HL-60/S4 treated with phorbol 12-myristate 13-acetate at 8.2 ng/mL for 4 days and 3 days (cell line): ENCODE measurements around the gene PLEKHA3.
"Not testable (repeated sequence)": the region's sequence is repeated elsewhere in the genome, so short reads cannot be mapped to it uniquely, and the experiment has no call there.

ENCODE experiments used
- in situ Hi-C: fragments of 300-500 bp; cut with MboI; formaldehyde crosslinking; loops from 2 replicates; pipeline ENCODE4 v1.15.0; 2022; ENCODE audit warnings: low sequenced_read_pairs

The PLEKHA3 gene

GRCh38 chr2:178480227-178481181 is at the start of gene PLEKHA3:
PLEKHA3 (plus strand) TSS chr2:178480457; CDS start chr2:178480870, 413 bp downstream.
- in situ Hi-C loops = no loop called here

- in situ Hi-C loops = no loop called here
Measured at GRCh38 chr2:178436662-178437061, 43.6 kb upstream of the PLEKHA3 start.

GRCh38 chr2:178441426-178441825 is 38.8 kb upstream of the PLEKHA3 start:
- in situ Hi-C loops = no loop called here

- in situ Hi-C loops = no loop called here
Measured at GRCh38 chr2:178448968-178449661, 31.1 kb upstream of the PLEKHA3 start.

GRCh38 chr2:178449700-178450523 is 30.3 kb upstream of the PLEKHA3 start:
- in situ Hi-C loops = no loop called here

DNA sequence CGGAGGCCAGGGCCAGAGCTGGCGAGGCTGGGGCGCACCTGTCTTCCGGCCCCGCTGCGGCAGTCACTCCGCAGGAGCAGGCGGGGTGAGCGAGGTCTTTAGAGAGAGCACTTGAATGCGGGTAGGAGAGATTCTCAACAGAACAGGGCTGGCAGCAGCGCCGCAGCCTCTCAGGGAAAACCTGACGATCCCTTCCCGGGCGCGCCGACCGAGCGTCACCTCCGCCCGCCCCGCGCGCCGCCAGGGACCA is 29.8 kb upstream of the PLEKHA3 start:
- in situ Hi-C loops = no loop called here

- in situ Hi-C loops = no loop called here
Measured at GRCh38 chr2:178450774-178451525, 29.3 kb upstream of the PLEKHA3 start, which contains the start of the genes PJVK and PRKRA. PJVK (plus strand) TSS chr2:178451378; CDS start chr2:178453410, 2,032 bp downstream. PRKRA (minus strand) TSS chr2:178451175; CDS start chr2:178451030, 145 bp downstream.

- in situ Hi-C loops = no loop called here
Measured at GRCh38 chr2:178452334-178452733, 27.9 kb upstream of the PLEKHA3 start.

DNA sequence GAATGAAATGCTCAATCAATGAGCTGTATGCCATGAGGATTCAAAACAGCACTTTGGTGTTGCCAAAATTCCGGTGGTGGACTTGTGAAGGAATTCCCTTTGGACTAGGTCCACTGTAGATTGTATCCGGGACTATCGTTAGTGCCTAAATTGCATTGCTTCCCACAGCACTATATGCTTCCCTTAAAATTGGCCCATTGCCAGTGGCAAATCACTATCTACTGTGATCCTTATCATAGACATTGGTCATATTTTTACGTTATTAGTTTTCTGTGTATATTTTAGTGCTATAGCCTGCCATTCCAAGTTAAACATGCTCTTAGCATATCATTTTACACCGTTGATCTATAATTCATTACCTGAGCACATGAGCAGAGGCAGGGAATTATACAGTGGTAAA is 27.4 kb upstream of the PLEKHA3 start:
- in situ Hi-C loops = no loop called here

GRCh38 chr2:178455947-178456346 is 24.3 kb upstream of the PLEKHA3 start:
- in situ Hi-C loops = no loop called here

DNA sequence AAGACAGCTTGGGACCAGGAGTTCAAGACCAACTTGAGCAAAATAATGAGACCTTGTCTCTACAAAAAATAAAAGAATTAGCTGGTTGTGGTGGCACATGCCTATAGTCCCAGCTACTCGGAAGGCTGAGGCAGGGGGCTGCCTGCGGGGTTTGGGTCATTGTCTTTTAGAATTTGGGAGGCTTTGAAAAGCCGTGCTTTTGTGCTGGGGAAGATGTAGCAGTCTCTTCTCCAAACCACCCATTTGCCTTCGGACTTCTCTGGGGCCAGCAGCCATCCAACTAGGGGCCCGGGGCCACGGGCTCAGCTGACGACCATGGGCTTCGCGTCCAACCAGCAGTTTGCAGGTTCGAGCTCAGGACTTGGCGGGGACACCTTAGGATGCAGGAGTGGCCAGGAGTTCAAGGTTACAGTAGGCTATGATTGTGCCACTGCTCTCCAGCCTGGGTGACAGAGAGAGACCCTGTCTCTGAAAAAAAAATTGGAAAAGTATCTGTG is 22.8 kb upstream of the PLEKHA3 start:
- in situ Hi-C loops = no loop called here

- in situ Hi-C loops = no loop called here
Measured at GRCh38 chr2:178469219-178469849, 10.9 kb upstream of the PLEKHA3 start.

- in situ Hi-C loops = not testable (repeated sequence)
Measured at GRCh38 chr2:178471313-178471712, 8.9 kb upstream of the PLEKHA3 start.

DNA sequence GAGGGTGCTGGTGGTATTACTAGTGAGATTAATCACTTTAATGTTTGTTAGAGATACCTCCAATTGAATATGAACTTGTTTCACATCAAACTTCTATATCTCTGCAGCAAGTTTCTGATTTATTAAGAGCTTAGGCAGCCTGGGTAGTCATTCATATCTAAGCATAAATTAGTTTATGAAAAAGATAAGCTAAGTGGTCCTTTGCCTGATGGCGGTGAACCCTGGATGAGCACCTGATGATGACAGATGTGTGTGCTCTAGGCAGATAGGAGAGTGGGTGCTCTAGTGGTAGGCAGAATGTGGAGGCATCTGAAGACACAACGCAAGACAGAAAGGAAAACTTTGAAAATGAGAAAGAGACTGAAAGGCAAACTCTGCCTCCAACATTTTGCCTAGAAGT is 6.9 kb upstream of the PLEKHA3 start:
- in situ Hi-C loops = no loop called here

DNA sequence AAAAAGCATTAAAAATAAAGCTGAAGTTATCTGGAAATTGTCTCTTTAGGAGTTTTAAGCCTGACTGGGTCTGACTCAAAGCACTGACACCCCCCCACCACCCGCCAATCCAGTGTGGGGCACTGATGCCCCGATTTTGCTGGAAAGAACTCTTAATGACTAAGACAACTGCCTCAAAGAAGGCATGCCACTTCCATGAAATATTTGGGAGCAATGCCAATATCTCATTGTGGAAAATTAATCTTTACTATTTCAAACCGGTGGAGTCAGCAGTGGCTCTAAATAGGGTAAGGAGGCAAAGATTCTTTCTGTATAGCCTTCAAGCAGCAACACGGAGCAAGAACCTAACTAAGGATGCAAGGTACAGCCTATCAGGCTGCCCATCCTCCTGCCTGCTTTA is 6.3 kb upstream of the PLEKHA3 start:
- in situ Hi-C loops = no loop called here

- in situ Hi-C loops = no loop called here
Measured at GRCh38 chr2:178474560-178474959, 5.7 kb upstream of the PLEKHA3 start.

GRCh38 chr2:178476477-178476876 is 3.8 kb upstream of the PLEKHA3 start:
- in situ Hi-C loops = no loop called here

- in situ Hi-C loops = no loop called here
Measured at GRCh38 chr2:178477443-178478129, 2.7 kb upstream of the PLEKHA3 start.

- in situ Hi-C loops = no loop called here
Measured at GRCh38 chr2:178478130-178478438, 2.2 kb upstream of the PLEKHA3 start.
